ENCODE data around the gene SWT1.

SWT1 gene

DNA sequence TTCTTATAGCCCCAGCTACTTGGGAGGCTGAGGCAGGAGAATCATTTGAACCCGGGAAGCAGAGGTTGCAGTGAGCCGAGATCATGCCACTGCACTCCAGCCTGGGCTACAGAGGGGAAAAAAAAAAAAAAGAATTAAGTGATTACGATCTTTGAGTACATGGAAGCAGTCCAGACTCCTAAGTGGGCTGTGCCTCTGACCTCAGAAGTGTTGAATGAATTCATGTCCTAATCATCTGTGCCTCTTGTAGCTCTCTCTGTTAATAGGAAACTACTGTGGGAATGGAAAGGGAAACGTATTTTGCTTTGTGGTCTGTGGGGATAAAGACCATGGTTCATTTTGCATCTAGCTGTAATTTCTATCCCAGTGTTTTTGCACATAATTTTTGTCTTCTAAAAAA lies 168.4 kb downstream of the SWT1 start:
- DNase-seq, result no peak

DNA sequence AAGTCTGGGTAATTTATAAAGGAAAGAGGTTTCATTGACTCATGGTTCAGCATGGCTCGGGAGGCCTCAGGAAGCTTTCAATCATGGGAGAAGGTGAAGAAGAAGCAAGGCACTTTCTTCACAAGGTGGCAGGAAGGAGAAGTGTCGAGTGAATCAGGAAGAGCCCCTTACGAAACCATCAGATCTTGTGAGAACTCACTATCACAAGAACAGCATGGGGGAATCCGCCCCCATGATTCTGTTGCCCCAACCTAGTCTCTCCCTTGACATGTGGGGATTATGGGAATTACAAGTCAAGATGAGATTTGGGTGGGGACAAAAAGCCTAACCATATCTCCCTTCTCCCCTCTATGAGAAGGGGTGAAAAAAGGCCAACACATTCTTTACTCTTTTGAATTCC lies 171.3 kb downstream of the SWT1 start:
- DNase-seq, result no peak

DNA sequence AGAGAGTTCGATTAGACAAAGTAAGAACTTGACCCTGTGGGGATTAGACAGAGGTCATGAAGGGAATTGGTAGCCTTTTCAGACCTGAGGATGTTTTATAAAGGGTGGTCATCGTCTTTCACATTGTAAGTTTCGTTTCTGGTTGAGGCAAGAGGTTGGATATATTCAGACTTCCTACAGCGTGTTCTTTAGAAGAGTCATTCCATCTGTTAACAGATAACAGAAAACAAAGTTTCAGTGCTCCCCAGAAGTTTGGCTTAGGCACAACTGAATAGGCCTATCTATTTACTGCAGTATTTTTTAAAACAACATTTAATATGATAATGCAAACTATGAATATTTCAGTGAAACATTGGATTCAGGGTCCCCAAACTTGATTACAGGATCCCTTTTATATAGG lies 177.2 kb downstream of the SWT1 start:
- DNase-seq, result no peak

DNA sequence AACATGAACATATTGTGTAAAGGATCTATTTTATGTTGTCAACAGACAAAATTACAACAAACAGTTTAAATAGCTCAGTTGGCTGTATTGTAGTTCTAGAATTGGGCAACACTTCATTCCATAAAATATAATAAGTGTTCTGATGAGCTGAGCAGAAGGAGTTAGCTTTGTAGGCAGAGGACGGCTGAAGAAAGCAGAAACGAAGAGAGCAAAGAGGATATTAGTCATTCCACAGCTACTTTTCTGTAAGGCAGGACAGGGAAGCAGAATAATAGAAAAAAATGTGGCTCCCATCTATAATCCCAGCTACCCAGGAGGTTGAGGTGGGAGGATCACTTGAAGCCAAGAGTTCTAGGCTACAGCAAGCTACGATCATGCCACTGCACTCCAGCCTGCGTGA lies 180.3 kb downstream of the SWT1 start:
- no peak for DNase-seq

DNA sequence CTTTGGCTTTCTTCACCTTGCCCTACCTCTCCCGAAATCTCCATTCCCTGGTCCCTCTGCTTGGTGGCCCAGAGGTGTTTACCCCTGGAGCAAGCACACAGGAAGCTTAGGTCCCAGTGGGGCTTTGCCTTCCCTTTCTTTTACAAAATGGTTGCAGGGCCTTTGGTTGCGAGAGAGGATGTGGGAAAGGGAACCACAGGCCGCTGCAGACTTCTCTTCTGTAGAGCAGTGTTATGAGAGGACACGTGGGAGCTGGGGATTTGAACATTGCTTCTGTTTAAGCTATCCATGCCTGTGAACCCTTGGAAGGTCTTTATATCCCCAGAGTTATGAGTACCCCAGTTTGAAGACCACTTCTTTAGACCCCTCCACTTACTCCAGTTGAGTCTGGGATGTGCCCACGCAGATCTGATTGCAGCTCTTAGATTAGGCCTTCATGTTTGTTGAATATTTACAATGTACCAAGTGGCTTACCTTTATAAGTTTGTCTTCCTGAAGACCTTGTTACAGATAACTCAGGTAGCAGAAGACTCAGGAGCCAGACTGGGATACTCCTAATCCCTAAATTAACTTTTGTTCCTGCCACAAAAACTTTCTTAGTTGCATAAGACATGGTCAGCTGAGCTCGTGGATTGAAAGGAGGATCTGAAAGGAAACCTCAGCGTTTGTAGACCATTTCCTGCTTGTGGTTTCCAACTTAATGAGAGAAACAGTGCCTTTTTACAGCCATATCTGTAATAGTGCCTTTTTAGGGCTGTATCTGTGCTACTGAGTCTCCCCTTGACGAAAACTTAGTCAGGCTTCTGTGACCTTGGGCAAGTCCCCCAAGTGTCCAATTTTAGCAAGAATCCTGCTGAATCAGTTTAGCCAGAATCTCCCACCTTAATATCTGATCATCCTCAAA lies 182.0 kb downstream of the SWT1 start:
- no peak for DNase-seq

DNA sequence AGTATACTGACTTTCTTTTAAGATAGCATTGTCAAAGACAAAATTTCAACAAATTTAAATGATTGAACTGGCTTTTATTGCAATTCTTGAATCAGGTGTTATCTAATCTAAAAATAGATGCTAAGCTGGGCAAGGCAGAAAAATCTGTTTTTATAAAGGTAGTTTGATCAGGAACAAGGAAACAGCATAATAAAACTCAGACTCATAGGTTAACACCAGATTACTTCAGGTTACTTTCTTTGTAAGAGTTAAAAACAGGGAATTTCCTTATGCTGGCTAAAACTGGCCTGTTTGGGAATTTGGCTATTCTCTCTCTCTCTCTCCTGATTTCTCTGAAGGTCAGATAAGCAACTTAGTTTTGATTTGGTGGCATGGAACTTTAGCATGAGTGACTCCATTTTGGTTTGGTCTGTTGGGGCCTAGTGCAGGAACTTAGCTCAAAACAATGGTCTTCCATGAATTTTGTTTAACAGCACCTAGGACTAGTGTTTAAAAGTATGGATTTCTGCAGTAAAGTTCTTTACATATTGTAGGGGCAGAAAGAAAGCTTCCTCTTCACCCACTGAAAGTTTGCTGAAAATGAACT lies 184.3 kb downstream of the SWT1 start:
- no peak for DNase-seq

Measured in stimulated activated CD4-positive, alpha-beta T cell treated with anti-CD3 and anti-CD28 coated beads, Interleukin-2, amount 100 ng/mL, for 48 hours (primary cell).